ENCODE results near the gene RCBTB2.

Gene RCBTB2

GRCh38 chr13:48505597-48506091, 27.2 kb downstream of the RCBTB2 start:
- H3K27me3 ChIP-seq (ENCODE audit: insufficient read depth, low read length): no peaks in the 10 kb centered on the region
- no peak overlapping the region for H3K27ac ChIP-seq (ENCODE audit: low read depth, low read length)

DNA sequence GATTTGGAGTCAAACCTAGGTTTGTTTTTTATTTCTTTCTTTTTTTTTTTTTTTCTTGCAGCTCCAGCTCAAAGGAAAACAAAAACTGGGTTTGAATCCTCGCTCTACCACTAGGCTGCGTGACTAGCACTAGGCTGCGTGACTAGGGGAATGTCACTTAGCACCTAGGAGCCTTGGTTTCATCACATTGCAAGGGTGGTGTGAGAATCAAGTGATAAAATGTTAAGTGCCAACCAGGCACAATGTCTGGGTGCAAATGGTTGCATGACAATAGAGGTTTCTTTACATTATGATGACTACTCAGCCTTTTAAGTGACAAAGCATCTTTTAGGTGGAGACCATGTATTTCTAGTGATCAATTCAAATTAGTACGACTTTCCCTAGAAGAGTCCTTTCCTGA, 27.9 kb downstream of the RCBTB2 start:
- Histone ChIP-seq H3K4me3 (ENCODE audit: low read depth, low read length) (no peak overlapping the region), H2AFZ (ENCODE audit: low read length, unreplicated experiment) (no peak overlapping the region), H3K4me1 (ENCODE audit: control insufficient read depth, insufficient read depth, low read length, unreplicated experiment) (peaks cover 9% of the 10 kb centered on the region), H3K79me2 (ENCODE audit: control insufficient read depth, insufficient read depth, low read length, unreplicated experiment) (no peaks in the 10 kb centered on the region), H3K27me3 (ENCODE audit: insufficient read depth, low read length) (no peaks in the 10 kb centered on the region), H3K27ac (ENCODE audit: low read depth, low read length) (no peak overlapping the region), H3K36me3 (ENCODE audit: insufficient read depth, low read length) (no peaks in the 10 kb centered on the region)

More at GRCh38 chr13:48505597-48506091, 27.2 kb downstream of the RCBTB2 start:
- Histone ChIP-seq H3K4me3 (ENCODE audit: low read depth, low read length) (no peak overlapping the region), H3K4me1 (ENCODE audit: control insufficient read depth, insufficient read depth, low read length, unreplicated experiment) (peaks cover 6% of the 10 kb centered on the region), H3K36me3 (ENCODE audit: insufficient read depth, low read length) (no peaks in the 10 kb centered on the region), H3K79me2 (ENCODE audit: control insufficient read depth, insufficient read depth, low read length, unreplicated experiment) (no peaks in the 10 kb centered on the region), H2AFZ (ENCODE audit: low read length, unreplicated experiment) (no peak overlapping the region)

- Histone ChIP-seq H3K79me2 (ENCODE audit: control insufficient read depth, insufficient read depth, low read length, unreplicated experiment) (no peaks in the 10 kb centered on the region), H3K27me3 (ENCODE audit: insufficient read depth, low read length) (no peaks in the 10 kb centered on the region), H3K4me1 (ENCODE audit: control insufficient read depth, insufficient read depth, low read length, unreplicated experiment) (peaks cover 9% of the 10 kb centered on the region), H2AFZ (ENCODE audit: low read length, unreplicated experiment) (no peak overlapping the region), H3K27ac (ENCODE audit: low read depth, low read length) (no peak overlapping the region), H3K4me3 (ENCODE audit: low read depth, low read length) (no peak overlapping the region), H3K36me3 (ENCODE audit: insufficient read depth, low read length) (no peaks in the 10 kb centered on the region)
These were observed 28.3 kb downstream of the RCBTB2 start for GRCh38 chr13:48504606-48505005.

DNA sequence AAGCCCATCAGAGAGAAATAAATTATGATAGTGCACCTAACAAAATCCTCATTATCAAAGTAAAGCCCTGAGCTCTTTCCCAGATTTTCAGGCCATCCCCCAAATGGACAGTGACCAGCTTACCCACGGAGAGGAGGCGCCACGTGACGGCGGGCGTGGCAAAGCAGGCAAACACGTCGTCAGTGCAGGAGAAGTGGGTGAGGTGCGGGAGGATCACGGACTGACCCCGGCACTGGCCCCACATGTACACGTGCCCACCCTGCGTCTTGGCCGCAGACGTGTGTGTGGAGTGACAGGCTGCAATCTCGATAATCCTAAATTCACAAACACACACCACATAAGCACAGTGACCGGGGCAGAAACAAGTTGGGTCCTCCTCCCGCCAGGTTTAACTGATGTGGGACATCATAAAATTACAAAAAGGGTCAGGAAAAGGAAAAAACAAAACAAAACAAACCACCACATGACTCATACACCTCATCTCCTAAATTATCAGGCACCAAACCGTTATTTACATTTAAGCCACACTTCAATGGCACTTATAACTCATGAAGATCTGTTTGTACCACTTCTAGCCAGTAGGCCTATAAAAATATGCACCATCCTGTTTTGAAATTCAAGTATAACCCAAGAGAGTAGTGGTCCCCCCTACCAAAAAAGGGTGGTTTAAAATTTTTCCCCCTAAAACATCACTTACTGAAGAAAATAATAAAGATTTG, 30.1 kb downstream of the RCBTB2 start:
- Histone ChIP-seq H3K27me3 (ENCODE audit: insufficient read depth, low read length) (no peaks in the 10 kb centered on the region), H3K36me3 (ENCODE audit: insufficient read depth, low read length) (no peaks in the 10 kb centered on the region), H2AFZ (ENCODE audit: low read length, unreplicated experiment) (no peak overlapping the region), H3K27ac (ENCODE audit: low read depth, low read length) (no peak overlapping the region), H3K4me3 (ENCODE audit: low read depth, low read length) (no peak overlapping the region), H3K79me2 (ENCODE audit: control insufficient read depth, insufficient read depth, low read length, unreplicated experiment) (no peaks in the 10 kb centered on the region), H3K4me1 (ENCODE audit: control insufficient read depth, insufficient read depth, low read length, unreplicated experiment) (peaks cover 9% of the 10 kb centered on the region)

DNA sequence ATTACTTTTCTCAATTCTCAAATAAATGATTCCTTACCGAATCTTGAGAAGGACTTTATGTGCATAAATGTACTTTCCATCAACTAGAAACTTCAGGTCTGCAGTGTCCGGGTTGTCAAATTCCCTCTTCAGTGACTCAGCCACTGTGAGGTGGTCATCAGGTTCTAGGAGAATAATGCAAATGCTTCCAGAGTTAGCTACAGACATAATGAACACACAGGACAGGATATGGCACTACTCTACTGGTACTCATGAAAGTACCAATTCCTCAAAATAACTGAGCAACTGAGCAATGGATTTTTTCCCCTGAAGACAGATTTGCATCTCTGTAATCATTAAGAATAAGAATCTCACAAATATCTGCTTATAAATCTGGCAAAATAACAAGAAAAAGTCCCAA, 31.2 kb downstream of the RCBTB2 start:
- Histone ChIP-seq H3K4me3 (ENCODE audit: low read depth, low read length) (no peak overlapping the region), H3K36me3 (ENCODE audit: insufficient read depth, low read length) (no peaks in the 10 kb centered on the region), H3K27ac (ENCODE audit: low read depth, low read length) (no peak overlapping the region), H3K4me1 (ENCODE audit: control insufficient read depth, insufficient read depth, low read length, unreplicated experiment) (peaks cover 9% of the 10 kb centered on the region), H3K79me2 (ENCODE audit: control insufficient read depth, insufficient read depth, low read length, unreplicated experiment) (no peaks in the 10 kb centered on the region), H2AFZ (ENCODE audit: low read length, unreplicated experiment) (no peak overlapping the region), H3K27me3 (ENCODE audit: insufficient read depth, low read length) (no peaks in the 10 kb centered on the region)

GRCh38 chr13:48500652-48501197, 32.2 kb downstream of the RCBTB2 start:
- H3K27ac ChIP-seq (ENCODE audit: low read depth, low read length): peak overlapping the region; percentile 4; the same call in 1 of the 2 replicates
- H3K4me1 ChIP-seq (ENCODE audit: control insufficient read depth, insufficient read depth, low read length, unreplicated experiment): peaks cover 9% of the 10 kb centered on the region
- no peak overlapping the region for H2AFZ ChIP-seq (ENCODE audit: low read length, unreplicated experiment)
- no peaks in the 10 kb centered on the region for H3K27me3 ChIP-seq (ENCODE audit: insufficient read depth, low read length)
- no peaks in the 10 kb centered on the region for H3K79me2 ChIP-seq (ENCODE audit: control insufficient read depth, insufficient read depth, low read length, unreplicated experiment)
- no peak overlapping the region for H3K4me3 ChIP-seq (ENCODE audit: low read depth, low read length)
- no peaks in the 10 kb centered on the region for H3K36me3 ChIP-seq (ENCODE audit: insufficient read depth, low read length)

DNA sequence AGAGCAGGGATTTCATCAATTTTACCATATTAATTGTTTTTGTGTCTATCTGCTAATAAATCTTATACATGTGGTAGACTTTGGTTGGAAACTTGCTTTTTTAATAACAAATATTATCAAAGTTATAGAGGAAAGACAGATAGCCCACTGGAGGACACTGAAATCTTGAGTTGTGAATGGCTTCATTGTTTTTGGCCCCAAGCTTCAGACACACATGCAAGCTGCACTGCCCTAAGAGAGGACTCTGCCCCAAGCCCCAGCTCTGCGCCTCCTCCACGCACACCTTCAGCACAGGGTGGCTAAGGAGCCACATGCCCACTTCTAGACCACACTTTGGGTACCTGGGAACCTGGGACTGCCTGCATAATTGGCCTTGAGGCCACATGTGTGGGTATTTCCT, 35.2 kb downstream of the RCBTB2 start:
- no peaks in the 10 kb centered on the region for H3K27me3 ChIP-seq (ENCODE audit: insufficient read depth, low read length)
- H3K27ac ChIP-seq (ENCODE audit: low read depth, low read length): no peak overlapping the region
- H3K4me1 ChIP-seq (ENCODE audit: control insufficient read depth, insufficient read depth, low read length, unreplicated experiment): peaks cover 9% of the 10 kb centered on the region
- H2AFZ ChIP-seq (ENCODE audit: low read length, unreplicated experiment): no peak overlapping the region
- no peak overlapping the region for H3K4me3 ChIP-seq (ENCODE audit: low read depth, low read length)
- no peaks in the 10 kb centered on the region for H3K79me2 ChIP-seq (ENCODE audit: control insufficient read depth, insufficient read depth, low read length, unreplicated experiment)
- H3K36me3 ChIP-seq (ENCODE audit: insufficient read depth, low read length): no peaks in the 10 kb centered on the region

- no peaks in the 10 kb centered on the region for H3K36me3 ChIP-seq (ENCODE audit: insufficient read depth, low read length)
- H3K27ac ChIP-seq (ENCODE audit: low read depth, low read length): no peak overlapping the region
- no peak overlapping the region for H3K4me3 ChIP-seq (ENCODE audit: low read depth, low read length)
- no peaks in the 10 kb centered on the region for H3K27me3 ChIP-seq (ENCODE audit: insufficient read depth, low read length)
- no peak overlapping the region for H2AFZ ChIP-seq (ENCODE audit: low read length, unreplicated experiment)
- no peaks in the 10 kb centered on the region for H3K79me2 ChIP-seq (ENCODE audit: control insufficient read depth, insufficient read depth, low read length, unreplicated experiment)
- peaks cover 9% of the 10 kb centered on the region for H3K4me1 ChIP-seq (ENCODE audit: control insufficient read depth, insufficient read depth, low read length, unreplicated experiment)
These were observed 36.4 kb downstream of the RCBTB2 start for GRCh38 chr13:48496271-48497161.

DNA sequence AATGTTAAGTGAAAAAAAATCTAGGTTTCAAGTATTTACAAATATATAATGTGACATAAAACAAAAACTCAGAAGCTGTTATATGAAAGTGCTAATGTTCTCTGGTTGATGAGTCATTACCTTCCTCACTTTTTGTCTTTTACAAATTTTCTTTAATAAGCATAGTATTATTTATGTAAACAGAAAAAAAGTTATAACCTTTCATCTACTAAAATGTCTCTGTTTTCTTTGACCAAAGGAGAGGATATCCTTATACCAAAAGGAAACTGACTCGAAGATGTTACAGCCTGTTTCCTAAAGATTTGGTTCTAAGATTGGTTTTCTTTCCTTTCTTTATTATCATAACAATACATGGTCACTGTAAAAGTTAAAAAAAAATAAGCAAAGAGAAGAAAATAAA, 38.0 kb downstream of the RCBTB2 start:
- no peak overlapping the region for H3K4me3 ChIP-seq (ENCODE audit: low read depth, low read length)
- no peaks in the 10 kb centered on the region for H3K4me1 ChIP-seq (ENCODE audit: control insufficient read depth, insufficient read depth, low read length, unreplicated experiment)

DNA sequence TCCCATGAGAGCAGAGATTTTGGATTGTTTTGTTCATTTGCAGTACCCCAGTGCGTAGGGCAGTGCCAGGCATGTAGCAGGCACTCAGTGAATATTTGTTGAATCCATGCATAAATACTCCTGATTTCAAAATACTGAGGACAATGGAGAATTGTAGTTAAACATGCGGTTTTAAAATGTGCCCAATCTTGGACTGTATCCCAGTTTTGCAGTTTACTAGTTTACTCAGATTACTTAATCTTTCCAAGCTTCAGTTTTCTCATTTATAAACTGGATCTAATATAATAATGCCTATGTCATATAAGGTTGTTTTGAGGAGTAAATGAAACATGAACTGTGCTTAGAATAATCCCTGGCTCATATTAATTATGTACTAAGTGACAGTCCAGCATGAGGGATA, 39.0 kb downstream of the RCBTB2 start:
- Histone ChIP-seq H3K36me3 (ENCODE audit: insufficient read depth, low read length) (no peaks in the 10 kb centered on the region), H3K4me1 (ENCODE audit: control insufficient read depth, insufficient read depth, low read length, unreplicated experiment) (no peaks in the 10 kb centered on the region), H2AFZ (ENCODE audit: low read length, unreplicated experiment) (no peak overlapping the region), H3K27ac (ENCODE audit: low read depth, low read length) (no peak overlapping the region), H3K27me3 (ENCODE audit: insufficient read depth, low read length) (no peaks in the 10 kb centered on the region), H3K4me3 (ENCODE audit: low read depth, low read length) (no peak overlapping the region), H3K79me2 (ENCODE audit: control insufficient read depth, insufficient read depth, low read length, unreplicated experiment) (no peaks in the 10 kb centered on the region)

More for the DNA sequence above, 38.0 kb downstream of the RCBTB2 start:
- H3K27ac ChIP-seq (ENCODE audit: low read depth, low read length): no peak overlapping the region
- no peaks in the 10 kb centered on the region for H3K36me3 ChIP-seq (ENCODE audit: insufficient read depth, low read length)
- H2AFZ ChIP-seq (ENCODE audit: low read length, unreplicated experiment): no peak overlapping the region
- no peaks in the 10 kb centered on the region for H3K79me2 ChIP-seq (ENCODE audit: control insufficient read depth, insufficient read depth, low read length, unreplicated experiment)
- no peaks in the 10 kb centered on the region for H3K27me3 ChIP-seq (ENCODE audit: insufficient read depth, low read length)

All from ACC112 (cell line).